Peyer's patch (tissue), 4 donors: ENCODE measurements around the gene DKKL1. TPM values are rescaled to one million over a fixed set of nuclear protein-coding genes. Genes with fewer than 3 reads are reported as not detected.
"Not testable (repeated sequence)": the region's sequence is repeated elsewhere in the genome, so short reads cannot be mapped to it uniquely, and the experiment has no call there.

Experiments
- DNase-seq, 3 donors: peaks; one replicate each; pipeline ENCODE4 v3.0.0-alpha.2; 2017 to 2019
- H3K27ac ChIP-seq, 4 donors: fragments of 200-600 bp; sonication (generic); one replicate each; pipeline ENCODE4 v1.5.1; 2016 to 2019
- H3K27me3 ChIP-seq, 2 donors: fragments of 200-600 bp; sonication (generic); one replicate each; pipeline ENCODE4 v1.5.1; 2019
- H3K36me3 ChIP-seq, 3 donors: fragments of 200-600 bp; sonication (generic); one replicate each; pipeline ENCODE4 v1.5.1; 2016 to 2019
- H3K4me1 ChIP-seq, 4 donors: fragments of 200-600 bp; sonication (generic); one replicate each; pipeline ENCODE4 v1.5.1; 2016 to 2019
- H3K4me3 ChIP-seq, 4 donors: fragments of 200-600 bp; sonication (generic); 1 replicate in 3 of 4; 2 replicates in 1 of 4; pipeline ENCODE4 v1.5.1; 2016 to 2019; ENCODE audit warnings: mild to moderate bottlenecking in 1 of 4
- H3K9me3 ChIP-seq, 4 donors: fragments of 200-600 bp; sonication (generic); one replicate each; pipeline ENCODE4 v1.5.1; 2016 to 2019; ENCODE audit warnings: mild to moderate bottlenecking in 1 of 4
- POLR2A ChIP-seq, 2 donors: fragments of 450-650 bp; IDR thresholded peaks; one replicate each; pipeline ENCODE4 v1.5.1; 2017; ENCODE audit warnings: antibody characterized with exemption in 2 of 2, mild to moderate bottlenecking in 2 of 2, moderate library complexity in 2 of 2
- total RNA-seq, 4 donors: library from RNA; depleted of rRNA; stranded (reverse); fragments of >200 nt; gene quantifications; one replicate each; pipeline ENCODE4 v1.1.0, GENCODE V29; 2016
- TF ChIP-seq, protein P1 (sequence below), 6 experiments: fragments of 450-650 bp in 4 of 6; fragments of 200-600 bp in 2 of 6; sonication (generic) in 1 of 6; IDR thresholded peaks; one replicate each; pipeline ENCODE4 v1.5.1; 2017 to 2019; ENCODE audit warnings: antibody characterized with exemption in 6 of 6, mild to moderate bottlenecking in 3 of 6, moderate library complexity in 1 of 6

The DKKL1 gene
- total RNA-seq, 4 donors from 2014 or later = not detected

DNA sequence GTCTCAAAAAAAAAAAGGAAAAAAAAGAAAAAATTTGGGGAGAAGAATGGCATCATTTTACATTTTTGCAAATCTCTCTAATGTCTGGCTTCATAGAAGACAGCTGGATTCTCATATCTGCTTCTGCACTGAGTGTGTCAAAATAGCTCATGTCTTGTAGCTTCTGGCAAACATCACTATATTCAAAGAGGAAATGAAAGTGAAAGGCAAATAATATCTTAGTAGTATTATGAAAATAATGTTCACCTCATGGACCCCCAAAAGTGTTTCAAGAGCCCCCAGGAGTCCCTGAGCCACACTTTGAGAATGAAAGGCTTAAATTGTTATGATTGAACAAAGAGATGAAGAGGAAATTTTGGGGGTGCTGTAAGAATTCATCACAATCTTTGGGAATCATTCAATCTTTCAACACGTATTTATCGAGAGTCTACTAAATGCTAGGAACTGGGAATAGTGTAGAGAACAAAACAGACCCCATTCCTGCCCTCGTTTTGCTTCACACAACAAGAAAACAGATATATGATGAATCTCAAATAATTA is 37.4 kb upstream of the DKKL1 start:
- no peaks in the 10 kb centered on the region for H3K9me3 ChIP-seq
- no peak for DNase-seq

DNA sequence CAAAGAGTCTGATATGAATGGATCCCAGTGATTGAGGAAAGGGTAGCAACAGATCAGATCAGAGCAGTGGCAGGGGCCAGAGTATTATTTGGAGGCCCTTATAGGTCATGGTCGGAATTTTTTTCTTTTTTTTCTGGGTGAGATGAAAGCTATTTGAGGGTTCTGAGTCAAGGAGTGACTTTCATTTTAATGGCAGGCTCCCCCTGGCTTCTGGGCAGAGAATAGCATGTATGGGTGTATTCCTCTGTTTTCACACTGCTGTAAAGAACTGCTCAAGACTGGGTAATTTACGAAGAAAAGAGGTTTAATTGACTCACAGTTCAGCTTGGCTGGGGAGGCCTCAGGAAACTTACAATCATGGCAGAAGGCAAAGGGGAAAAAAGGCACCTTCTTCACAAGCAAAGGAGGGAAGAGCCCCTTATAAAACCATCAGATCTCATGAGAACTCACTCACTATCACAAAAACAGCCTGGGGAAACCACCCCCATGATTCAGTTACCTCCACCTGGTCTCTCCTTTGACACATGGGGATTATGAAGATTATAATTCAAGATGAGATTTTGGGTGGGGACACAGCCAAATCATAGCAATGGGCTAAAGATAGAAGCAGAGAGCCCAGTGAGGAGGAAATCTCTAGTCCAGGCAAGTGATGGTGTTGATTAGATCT is 35.7 kb upstream of the DKKL1 start:
- H3K4me1 ChIP-seq = peaks cover 0 to 13% (median 3%) of the 10 kb centered on the region in 4 donors
- peak in 1 of 3 donors; percentile 71 for DNase-seq
- TF ChIP-seq, protein P1, sequence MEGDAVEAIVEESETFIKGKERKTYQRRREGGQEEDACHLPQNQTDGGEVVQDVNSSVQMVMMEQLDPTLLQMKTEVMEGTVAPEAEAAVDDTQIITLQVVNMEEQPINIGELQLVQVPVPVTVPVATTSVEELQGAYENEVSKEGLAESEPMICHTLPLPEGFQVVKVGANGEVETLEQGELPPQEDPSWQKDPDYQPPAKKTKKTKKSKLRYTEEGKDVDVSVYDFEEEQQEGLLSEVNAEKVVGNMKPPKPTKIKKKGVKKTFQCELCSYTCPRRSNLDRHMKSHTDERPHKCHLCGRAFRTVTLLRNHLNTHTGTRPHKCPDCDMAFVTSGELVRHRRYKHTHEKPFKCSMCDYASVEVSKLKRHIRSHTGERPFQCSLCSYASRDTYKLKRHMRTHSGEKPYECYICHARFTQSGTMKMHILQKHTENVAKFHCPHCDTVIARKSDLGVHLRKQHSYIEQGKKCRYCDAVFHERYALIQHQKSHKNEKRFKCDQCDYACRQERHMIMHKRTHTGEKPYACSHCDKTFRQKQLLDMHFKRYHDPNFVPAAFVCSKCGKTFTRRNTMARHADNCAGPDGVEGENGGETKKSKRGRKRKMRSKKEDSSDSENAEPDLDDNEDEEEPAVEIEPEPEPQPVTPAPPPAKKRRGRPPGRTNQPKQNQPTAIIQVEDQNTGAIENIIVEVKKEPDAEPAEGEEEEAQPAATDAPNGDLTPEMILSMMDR (IDR thresholded peaks at IDR 0.05) = peak; percentile 10 to 73 (median 68)
- TF ChIP-seq POLR2A (IDR thresholded peaks at IDR 0.05) = no peak

More for the DNA sequence above, 37.4 kb upstream of the DKKL1 start:
- H3K4me3 ChIP-seq = no peak overlapping the region
- H3K27me3 ChIP-seq = no peaks in the 10 kb centered on the region
- no peaks in the 10 kb centered on the region for H3K36me3 ChIP-seq
- TF ChIP-seq, protein P1 (IDR thresholded peaks at IDR 0.05) = no peak
- TF ChIP-seq POLR2A (IDR thresholded peaks at IDR 0.05) = no peak
- peaks cover 0 to 13% (median 0%) of the 10 kb centered on the region in 4 donors for H3K4me1 ChIP-seq
- peak overlapping the region in 2 of 4 donors; percentile 41 to 89 for H3K27ac ChIP-seq

DNA sequence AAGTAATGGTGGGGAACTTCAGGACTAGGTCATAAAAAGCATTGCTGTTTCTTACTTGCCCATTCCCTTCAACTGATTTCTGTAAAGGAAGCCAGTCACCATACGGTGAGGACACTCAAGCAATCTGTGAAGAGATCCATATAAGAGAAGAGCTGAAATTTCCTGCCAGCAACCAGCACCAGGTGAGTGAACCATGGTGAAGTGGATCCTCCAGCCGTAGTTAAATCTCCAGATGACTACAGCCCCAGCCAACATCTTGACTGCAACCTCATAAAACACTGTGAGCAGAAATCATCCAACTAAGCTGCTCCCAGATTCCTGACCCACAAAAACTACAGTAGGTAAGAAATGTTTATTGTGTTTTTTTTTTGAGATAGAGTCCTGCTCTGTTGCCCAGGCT is 34.9 kb upstream of the DKKL1 start:
- Histone ChIP-seq H3K4me1 (peaks cover 0 to 17% (median 6%) of the 10 kb centered on the region in 4 donors), H3K27ac (peak overlapping the region in 2 of 4 donors; percentile 58 to 89), H3K4me3 (no peak overlapping the region), H3K9me3 (no peaks in the 10 kb centered on the region), H3K36me3 (no peaks in the 10 kb centered on the region), H3K27me3 (no peaks in the 10 kb centered on the region)
- TF ChIP-seq POLR2A (IDR thresholded peaks at IDR 0.05) = no peak
- TF ChIP-seq, protein P1 (IDR thresholded peaks at IDR 0.05) = no peak
- no peak for DNase-seq

More for the DNA sequence above, 35.7 kb upstream of the DKKL1 start:
- no peak overlapping the region for H3K4me3 ChIP-seq
- no peaks in the 10 kb centered on the region for H3K27me3 ChIP-seq
- H3K36me3 ChIP-seq = no peaks in the 10 kb centered on the region
- peak overlapping the region in 2 of 4 donors; percentile 58 to 89 for H3K27ac ChIP-seq
- H3K9me3 ChIP-seq = no peaks in the 10 kb centered on the region

DNA sequence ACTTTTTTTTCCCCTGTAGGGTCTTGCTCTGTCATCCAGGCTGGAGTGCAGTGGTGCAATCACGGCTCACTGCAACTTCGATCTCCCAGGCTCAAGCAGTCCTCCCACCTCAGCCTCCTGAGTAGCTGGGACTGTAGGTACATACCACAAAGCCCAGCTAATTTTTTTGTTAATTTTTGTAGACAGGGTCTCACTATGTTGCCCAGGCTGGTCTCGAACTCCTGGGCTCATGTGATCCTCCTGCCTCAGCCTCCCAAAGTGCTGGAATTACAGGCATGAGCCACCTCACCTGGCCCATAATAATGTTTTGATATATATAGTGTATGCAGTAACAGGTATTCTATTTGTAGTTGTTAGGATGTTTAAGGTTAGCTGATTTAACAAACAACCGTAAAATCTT is 32.5 kb upstream of the DKKL1 start:
- H3K4me1 ChIP-seq = peaks cover 0 to 18% (median 6%) of the 10 kb centered on the region in 4 donors
- peak overlapping the region in 2 of 4 donors; percentile 31 to 89 for H3K27ac ChIP-seq
- H3K27me3 ChIP-seq, H3K9me3 ChIP-seq, H3K36me3 ChIP-seq, H3K4me3 ChIP-seq: not testable (repeated sequence)
- DNase-seq = peak in 1 of 3 donors; percentile 22

DNA sequence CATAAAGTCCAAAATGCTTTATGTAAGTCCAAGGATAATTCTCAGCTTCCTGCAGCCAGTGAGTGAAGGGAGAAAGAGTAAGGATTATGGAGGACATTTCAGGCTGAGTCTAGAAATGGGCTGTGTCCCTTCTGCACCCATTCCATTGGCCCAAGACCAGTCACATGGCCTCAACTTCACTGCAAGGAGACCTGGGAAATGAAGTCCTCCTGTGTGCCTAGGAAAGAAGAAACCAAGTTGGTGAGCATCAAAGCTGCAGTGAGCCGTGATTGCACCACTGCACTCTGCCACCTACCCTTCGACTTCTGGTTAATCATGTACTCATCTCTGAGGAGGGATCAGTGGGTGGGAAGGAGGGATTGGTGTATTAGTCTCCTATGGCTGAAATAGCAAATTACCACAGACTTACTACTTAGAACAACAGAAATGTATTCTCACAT is 32.0 kb upstream of the DKKL1 start:
- TF ChIP-seq POLR2A (IDR thresholded peaks at IDR 0.05) = no peak
- TF ChIP-seq, protein P1 (IDR thresholded peaks at IDR 0.05) = no peak
- Histone ChIP-seq H3K9me3 (no peaks in the 10 kb centered on the region), H3K4me3 (no peak overlapping the region), H3K36me3 (no peaks in the 10 kb centered on the region), H3K4me1 (peaks cover 0 to 18% (median 6%) of the 10 kb centered on the region in 4 donors), H3K27ac (peak overlapping the region in 1 of 4 donors; percentile 89), H3K27me3 (no peaks in the 10 kb centered on the region)
- peak in 2 of 3 donors; percentile 72 to 76 for DNase-seq

DNA sequence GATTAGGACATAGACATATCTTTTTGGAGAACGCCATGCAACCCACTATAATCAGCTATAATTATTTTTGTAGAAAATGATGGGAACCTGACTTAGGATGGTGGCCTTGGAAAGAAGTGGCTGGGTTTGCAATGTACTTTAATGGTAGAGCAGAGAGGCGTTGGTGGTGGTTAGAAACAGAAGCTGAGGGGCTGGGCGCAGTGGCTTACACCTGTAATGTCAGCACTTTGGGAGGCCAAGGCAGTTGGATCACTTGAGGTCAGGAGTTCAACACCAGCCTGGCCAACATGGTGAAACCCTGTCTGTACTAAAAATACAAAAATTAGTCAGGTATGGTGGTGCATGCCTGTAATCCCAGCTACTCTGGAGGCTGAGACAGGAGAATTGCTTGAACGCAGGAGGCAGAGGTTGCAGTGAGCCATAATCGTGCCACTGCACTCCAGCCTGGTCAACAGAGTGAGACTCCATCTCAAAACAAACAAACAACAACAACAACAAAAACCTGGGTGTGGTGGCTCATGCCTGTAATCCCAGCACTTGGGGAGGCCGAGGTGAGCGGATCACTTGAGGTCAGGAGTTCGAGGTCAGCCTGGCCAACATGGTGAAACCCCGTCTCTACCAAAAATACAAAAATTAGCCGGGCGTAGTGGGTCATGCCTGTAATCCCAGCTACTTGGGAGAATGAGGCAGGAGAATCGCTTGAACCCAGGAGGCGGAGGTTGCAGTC is 30.8 kb upstream of the DKKL1 start:
- H3K4me1 ChIP-seq = peaks cover 0 to 18% (median 8%) of the 10 kb centered on the region in 4 donors
- DNase-seq = peak in 1 of 3 donors; percentile 42
- not testable (repeated sequence) for H3K27me3 ChIP-seq, H3K4me3 ChIP-seq, H3K36me3 ChIP-seq, H3K9me3 ChIP-seq
- peak overlapping the region in 2 of 4 donors; percentile 85 to 89 for H3K27ac ChIP-seq
